ENCODE data around the gene UBE2D3.

UBE2D3 gene

DNA sequence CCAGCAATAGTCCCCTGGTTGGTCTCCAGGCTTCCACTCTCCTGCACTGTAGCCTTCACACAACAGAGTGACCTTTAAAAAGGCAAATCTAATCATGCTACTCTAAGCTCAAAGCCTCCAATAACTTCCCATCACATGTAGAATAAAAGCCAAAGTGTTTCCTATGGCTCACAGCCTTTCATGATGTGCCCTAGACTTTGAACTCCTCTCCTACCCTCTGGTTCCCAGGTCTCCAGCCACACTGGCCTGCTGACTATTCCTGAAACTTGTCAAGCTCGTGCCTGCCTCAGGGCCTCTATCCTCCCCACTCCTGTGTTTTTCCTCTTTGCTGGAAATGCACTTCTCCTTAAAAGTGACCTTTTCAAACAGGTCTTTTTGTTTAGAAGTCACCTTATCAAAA, 69.7 kb downstream of the UBE2D3 start:
- no peak for DNase-seq (ENCODE audit: low read depth, low spot score)

DNA sequence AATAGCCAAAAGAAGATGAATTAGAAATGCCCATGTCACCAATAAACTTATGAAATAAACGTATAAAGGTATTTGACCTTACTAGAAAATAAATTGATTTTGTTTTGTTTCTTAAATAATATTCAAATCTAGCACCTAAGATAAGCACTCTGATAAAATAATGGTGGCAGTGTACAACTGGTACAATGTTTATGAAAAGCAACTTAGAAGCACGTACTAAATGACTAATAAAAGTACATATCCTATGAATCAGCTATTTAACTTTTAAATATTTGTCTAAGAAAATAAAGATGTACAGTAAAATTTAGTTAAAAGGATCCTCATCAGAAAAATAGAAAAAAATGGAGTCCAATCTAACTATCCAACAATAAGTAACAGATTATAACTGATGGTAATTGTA, 73.3 kb downstream of the UBE2D3 start:
- no peak for DNase-seq (ENCODE audit: low read depth, low spot score)

DNA sequence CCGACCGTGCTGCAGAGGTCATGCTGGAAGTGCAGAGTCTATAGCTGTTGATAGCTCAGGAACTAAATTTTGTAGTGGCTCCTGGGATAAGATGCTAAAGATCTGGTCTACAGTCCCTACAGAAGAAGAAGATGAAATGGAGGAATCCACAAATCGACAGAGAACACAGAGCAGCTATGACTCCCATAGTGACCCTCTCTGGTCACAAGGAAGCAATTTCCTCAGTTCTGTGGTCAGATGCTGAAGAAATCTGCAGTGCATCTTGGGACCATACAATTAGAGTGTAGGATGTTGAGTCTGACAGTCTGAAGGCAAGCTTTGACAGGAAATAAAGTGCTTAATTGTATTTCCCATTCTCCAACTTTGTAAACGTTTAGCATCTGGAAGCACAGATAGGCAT, 75.4 kb downstream of the UBE2D3 start:
- DNase-seq (ENCODE audit: low read depth, low spot score): no peak
